ENCODE data around the gene SUPT3H.
"Not testable (repeated sequence)": the region's sequence is repeated elsewhere in the genome, so short reads cannot be mapped to it uniquely, and the experiment has no call there.

The SUPT3H gene

GRCh38 chr6:44935693-44936300, 441.9 kb downstream of the SUPT3H start:
- DNase-seq, result no peak

DNA sequence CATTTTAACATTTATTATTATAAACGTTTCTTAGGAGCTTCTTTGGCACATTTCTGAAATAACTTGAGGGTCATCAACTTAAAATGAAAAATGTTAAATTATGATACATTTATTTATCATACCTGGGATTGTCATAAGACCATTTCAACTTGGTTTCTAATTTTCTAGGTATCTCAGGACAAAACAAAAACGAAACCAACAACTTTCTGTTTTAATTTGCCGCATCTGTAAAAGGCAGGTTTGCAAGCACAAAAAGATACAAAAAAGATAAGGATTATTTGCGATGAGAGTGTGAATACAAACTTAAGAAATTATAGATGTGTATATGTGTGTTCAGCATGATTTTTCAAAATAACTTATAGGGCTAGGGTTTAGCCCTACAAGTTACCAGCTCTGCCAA, 444.6 kb downstream of the SUPT3H start:
- no peak for DNase-seq

GRCh38 chr6:44932651-44933091, 445.1 kb downstream of the SUPT3H start:
- no peak for DNase-seq

DNA sequence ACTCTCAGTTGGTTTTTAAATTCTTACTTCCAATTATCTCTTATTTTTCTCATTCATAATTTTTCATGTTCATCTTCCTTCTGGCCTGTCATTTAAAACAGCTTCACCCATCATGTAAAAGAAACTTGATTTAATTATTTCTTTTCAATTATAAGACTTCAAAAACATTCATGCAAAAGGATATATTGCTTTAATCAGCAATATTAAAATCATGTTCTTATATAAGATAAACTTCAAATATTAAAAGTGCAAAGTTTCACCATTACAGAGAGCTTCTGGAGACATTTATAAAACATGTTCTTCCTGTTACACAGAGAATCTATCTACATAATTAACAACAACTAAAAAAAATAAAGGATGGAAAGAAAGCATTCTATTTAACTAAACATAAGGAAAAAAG, 446.3 kb downstream of the SUPT3H start:
- DNase-seq, result no peak

- DNase-seq, result no peak
Observed at GRCh38 chr6:44926556-44926955, 451.2 kb downstream of the SUPT3H start.

- peak; percentile 39 for DNase-seq
Observed at GRCh38 chr6:44925100-44925739, 452.5 kb downstream of the SUPT3H start.

DNA sequence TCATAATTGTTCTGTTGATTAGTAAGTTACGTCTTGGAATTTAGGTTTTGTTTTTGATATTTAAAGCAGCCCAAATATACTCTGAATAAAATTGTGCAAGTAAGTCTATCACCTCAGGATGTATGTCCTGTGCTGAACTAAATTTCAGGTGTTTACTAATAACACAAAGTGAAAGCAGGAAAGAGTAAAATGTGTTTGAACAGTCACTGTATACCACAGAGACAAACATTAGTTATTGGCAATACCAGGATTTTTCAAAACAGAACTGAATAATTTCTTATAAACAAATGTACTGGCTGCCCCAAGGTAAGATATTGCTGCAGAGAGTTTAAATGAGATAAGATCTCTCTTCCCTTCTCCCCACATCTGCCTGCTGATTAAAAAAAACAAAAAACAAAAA, 454.3 kb downstream of the SUPT3H start:
- no peak for DNase-seq

GRCh38 chr6:44921798-44922197, 455.9 kb downstream of the SUPT3H start:
- DNase-seq, result no peak

GRCh38 chr6:44920952-44921491, 456.7 kb downstream of the SUPT3H start:
- no peak for DNase-seq

GRCh38 chr6:44918671-44919296, 458.9 kb downstream of the SUPT3H start:
- DNase-seq, result no peak

- no peak for DNase-seq
Observed at GRCh38 chr6:44917430-44917829, 460.3 kb downstream of the SUPT3H start.

DNA sequence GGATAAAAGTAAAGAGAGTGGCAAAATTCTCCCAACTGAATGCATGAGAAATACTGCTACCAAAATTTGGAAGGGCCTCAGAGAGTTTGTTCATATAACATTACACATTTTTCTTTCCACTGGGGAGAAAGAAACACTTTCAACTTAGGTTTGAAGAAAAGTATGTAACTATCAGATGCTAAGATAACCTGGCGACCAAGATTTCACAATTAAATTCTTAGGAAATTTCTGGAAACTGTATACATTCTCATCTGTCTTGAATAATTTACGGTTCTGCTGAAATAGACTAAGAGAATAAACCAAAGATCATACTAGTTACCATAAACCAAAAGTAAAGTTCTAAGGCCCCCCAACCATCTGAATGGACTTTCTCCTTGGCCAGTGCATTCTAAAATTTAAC, 462.6 kb downstream of the SUPT3H start:
- DNase-seq, result no peak

DNA sequence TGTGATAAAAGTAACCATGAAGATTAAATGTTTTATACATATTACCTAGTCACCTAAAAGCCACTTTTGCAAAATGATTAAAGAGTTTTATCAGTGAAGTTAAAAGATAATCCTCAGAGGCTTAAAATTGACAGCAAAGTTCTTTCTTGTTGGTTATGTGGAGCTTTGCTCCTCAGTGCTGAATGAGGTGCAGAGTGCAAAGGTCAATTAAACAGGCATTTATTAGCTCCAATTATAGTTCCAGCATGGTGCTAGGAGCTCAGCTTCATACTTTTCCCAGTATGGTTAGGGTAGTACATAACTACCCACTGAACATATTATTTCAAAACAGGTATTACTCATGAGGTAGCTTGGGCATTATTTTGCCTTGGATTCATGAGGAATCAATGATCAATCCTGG, 463.6 kb downstream of the SUPT3H start:
- DNase-seq, result no peak

- no peak for DNase-seq
Observed at GRCh38 chr6:44906761-44907160, 471.0 kb downstream of the SUPT3H start.

- DNase-seq, result not testable (repeated sequence)
Observed at GRCh38 chr6:44900358-44900757, 477.4 kb downstream of the SUPT3H start.

GRCh38 chr6:44898296-44898930, 479.3 kb downstream of the SUPT3H start:
- DNase-seq, result no peak

- DNase-seq, result no peak
Observed at GRCh38 chr6:44897316-44897715, 480.4 kb downstream of the SUPT3H start.

DNA sequence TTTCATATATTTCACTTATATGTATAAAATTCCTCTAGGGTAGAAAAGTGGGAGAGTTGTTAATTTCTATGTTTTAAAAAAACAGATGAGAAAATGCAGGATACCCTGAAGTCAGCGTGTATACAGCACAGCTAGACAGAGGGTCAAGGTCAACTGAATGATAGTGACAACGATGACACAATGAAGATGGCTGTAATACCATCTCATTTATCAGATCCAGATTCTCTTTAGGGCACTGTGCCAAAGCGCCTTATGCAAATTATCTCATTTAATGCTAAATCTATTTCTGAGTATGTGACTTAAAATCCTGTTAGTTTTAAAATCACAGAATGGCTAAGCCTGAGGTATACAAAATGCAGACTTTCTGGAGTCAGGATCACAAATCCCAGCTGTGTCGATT, 481.0 kb downstream of the SUPT3H start:
- DNase-seq, result no peak

DNA sequence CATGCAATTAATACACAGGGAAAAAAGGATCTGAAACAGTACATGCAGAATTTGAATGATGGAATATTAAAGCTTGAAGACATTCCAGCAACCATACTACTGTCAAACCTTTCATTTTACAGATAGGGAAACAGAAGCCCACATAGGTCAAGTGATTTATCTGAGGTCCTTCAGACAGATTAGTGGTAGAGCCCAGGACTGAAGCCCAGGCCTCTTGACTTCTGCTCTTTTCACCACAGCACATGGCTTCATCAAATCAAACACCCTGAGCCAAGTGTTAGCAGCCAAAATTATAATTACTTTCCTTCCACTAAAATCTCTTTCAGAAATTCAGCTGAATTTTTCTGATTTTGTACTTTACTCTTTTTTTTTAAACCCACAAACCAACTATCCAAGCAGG, 485.2 kb downstream of the SUPT3H start:
- DNase-seq, result no peak

GRCh38 chr6:44879071-44879470, 498.7 kb downstream of the SUPT3H start:
- DNase-seq, result not testable (repeated sequence)

DNA sequence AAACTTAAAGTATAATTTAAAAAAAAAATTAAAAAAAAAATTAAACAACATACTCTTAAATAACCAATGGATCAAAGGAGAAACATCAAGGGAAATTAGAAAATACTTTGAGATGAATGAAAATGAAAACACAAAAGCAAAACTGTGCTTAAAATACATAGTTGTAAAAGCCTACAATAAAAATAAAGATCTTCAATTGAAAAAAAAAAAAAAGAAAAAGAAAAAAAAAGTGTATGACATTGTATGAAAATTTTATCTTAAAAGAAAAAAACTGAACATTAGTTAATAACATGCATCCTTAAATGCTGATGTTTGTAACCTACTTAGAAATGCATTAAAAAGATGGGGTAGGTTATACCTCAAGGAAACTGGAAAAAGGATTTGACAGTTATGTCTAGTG, 501.1 kb downstream of the SUPT3H start:
- DNase-seq, result not testable (repeated sequence)

DNA sequence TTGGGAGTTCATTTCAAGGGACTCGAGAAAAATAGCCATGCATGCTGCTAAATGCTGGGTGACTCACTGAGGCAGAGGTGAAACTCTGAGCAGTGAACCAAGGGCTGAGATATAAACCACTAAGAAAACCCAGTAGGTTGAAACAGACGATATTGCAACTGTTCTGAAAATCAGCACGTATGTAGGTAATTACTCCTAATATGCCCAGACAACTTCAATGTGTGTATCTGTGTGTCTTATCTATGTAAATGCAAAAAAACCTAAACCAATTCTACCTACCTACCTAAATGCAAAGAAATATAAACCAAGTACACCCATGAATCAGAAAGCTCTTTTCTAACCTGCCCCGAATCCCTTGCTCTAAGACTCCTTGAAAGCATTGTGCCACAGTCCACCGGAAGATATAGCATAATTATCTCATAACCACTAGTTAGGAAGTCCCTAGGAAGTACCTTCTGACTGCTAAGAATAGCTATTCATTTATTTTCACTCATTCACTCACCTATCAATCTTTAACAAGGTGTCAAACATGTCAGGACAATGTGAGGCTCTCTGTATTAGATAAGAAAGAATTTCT, 508.3 kb downstream of the SUPT3H start:
- DNase-seq, result no peak

GRCh38 chr6:44868910-44869309, 508.8 kb downstream of the SUPT3H start:
- no peak for DNase-seq
